H9 (cell line): ENCODE measurements around the gene AKIP1. TPM values are rescaled to one million over a fixed set of nuclear protein-coding genes. Genes with fewer than 3 reads are reported as not detected.

Experiments used
- DNase-seq: peaks from one replicate; pipeline ENCODE4 v3.0.0-alpha.2; 2017
- H2AFZ ChIP-seq: one replicate; pipeline ENCODE4 v1.6.1; 2013; ENCODE audit warnings: mild to moderate bottlenecking, low read length, control low read depth, moderate library complexity
- H2AK5ac ChIP-seq: 2 replicates; pipeline ENCODE4 v1.6.1; 2013; ENCODE audit warnings: low read length, control low read depth, mixed read lengths; ENCODE audit not compliant: insufficient read length
- H2BK120ac ChIP-seq: one replicate; pipeline ENCODE4 v1.6.1; 2013; ENCODE audit warnings: low read depth, mild to moderate bottlenecking, low read length, control low read depth, inconsistent platforms; ENCODE audit not compliant: poor library complexity, severe bottlenecking
- H2BK12ac ChIP-seq: 2 replicates; pipeline ENCODE4 v1.6.1; 2013; ENCODE audit warnings: low read length, control low read depth, mixed read lengths, low read depth; ENCODE audit not compliant: insufficient read length
- H2BK15ac ChIP-seq: 2 replicates; pipeline ENCODE4 v1.6.1; 2013; ENCODE audit warnings: low read depth, low read length, control low read depth
- H2BK20ac ChIP-seq: one replicate; pipeline ENCODE4 v1.6.1; 2013; ENCODE audit warnings: low read depth, mild to moderate bottlenecking, low read length, control low read depth, inconsistent platforms; ENCODE audit not compliant: poor library complexity, severe bottlenecking
- H2BK5ac ChIP-seq: 2 replicates; pipeline ENCODE4 v1.6.1; 2013; ENCODE audit warnings: low read length, control low read depth, mixed read lengths; ENCODE audit not compliant: insufficient read length
- H3K14ac ChIP-seq: 2 replicates; pipeline ENCODE4 v1.6.1; 2013; ENCODE audit warnings: low read length, control low read depth; ENCODE audit not compliant: insufficient read depth
- H3K18ac ChIP-seq: 2 replicates; pipeline ENCODE4 v1.6.1; 2013; ENCODE audit warnings: low read depth, mild to moderate bottlenecking, mixed read lengths, low read length, control low read depth; ENCODE audit not compliant: insufficient read length
- H3K23ac ChIP-seq: 2 replicates; pipeline ENCODE4 v1.6.1; 2013; ENCODE audit warnings: low read length, control low read depth, mixed read lengths, low read depth; ENCODE audit not compliant: insufficient read length
- H3K23me2 ChIP-seq: 2 replicates; pipeline ENCODE4 v1.6.1; 2013; ENCODE audit warnings: low read depth, mild to moderate bottlenecking, mixed read lengths, low read length, control low read depth; ENCODE audit not compliant: insufficient read length, poor library complexity, severe bottlenecking
- H3K27ac ChIP-seq: 2 replicates; pipeline ENCODE4 v1.5.1; 2013; ENCODE audit warnings: low read length, control low read depth, mixed read lengths, low read depth; ENCODE audit not compliant: insufficient read length
- H3K27me3 ChIP-seq: 2 replicates; pipeline ENCODE4 v1.6.1; 2013; ENCODE audit warnings: low read length, control low read depth, inconsistent platforms; ENCODE audit not compliant: insufficient read depth
- H3K4ac ChIP-seq: 2 replicates; pipeline ENCODE4 v1.6.1; 2013; ENCODE audit warnings: low read depth, mild to moderate bottlenecking, control low read depth, inconsistent platforms, low read length, moderate library complexity
- H3K4me1 ChIP-seq: 2 replicates; pipeline ENCODE4 v1.6.1; 2013; ENCODE audit warnings: low read length, control low read depth, inconsistent platforms; ENCODE audit not compliant: insufficient read depth
- H3K4me2 ChIP-seq: 2 replicates; pipeline ENCODE4 v1.6.1; 2013; ENCODE audit warnings: low read length, control low read depth, mixed read lengths; ENCODE audit not compliant: insufficient read length, insufficient read depth
- H3K56ac ChIP-seq: 2 replicates; pipeline ENCODE4 v1.6.1; 2013; ENCODE audit warnings: low read depth, mild to moderate bottlenecking, mixed read lengths, low read length, control low read depth; ENCODE audit not compliant: insufficient read length
- H3K79me1 ChIP-seq: 2 replicates; pipeline ENCODE4 v1.6.1; 2013; ENCODE audit warnings: low read depth, mild to moderate bottlenecking, moderate library complexity, low read length, control low read depth, inconsistent platforms; ENCODE audit not compliant: insufficient read depth, poor library complexity, severe bottlenecking
- H3K79me2 ChIP-seq: 2 replicates; pipeline ENCODE4 v1.6.1; 2013; ENCODE audit warnings: low read length, control low read depth, inconsistent platforms; ENCODE audit not compliant: insufficient read depth
- H3K9ac ChIP-seq: 2 replicates; pipeline ENCODE4 v1.6.1; 2013; ENCODE audit warnings: low read length, control low read depth, mixed read lengths; ENCODE audit not compliant: insufficient read length; ENCODE audit errors: extremely low read depth
- H3K9me3 ChIP-seq: one replicate; pipeline ENCODE4 v1.6.1; 2013; ENCODE audit warnings: low read depth, low read length, inconsistent platforms; ENCODE audit not compliant: control insufficient read depth
- H3T11ph ChIP-seq: one replicate; pipeline ENCODE4 v1.6.1; 2013; ENCODE audit warnings: mild to moderate bottlenecking, low read length, control low read depth, inconsistent platforms
- H4K20me1 ChIP-seq: one replicate; pipeline ENCODE4 v1.6.1; 2013; ENCODE audit not compliant: control insufficient read depth, insufficient read length, insufficient read depth
- H4K5ac ChIP-seq: 2 replicates; pipeline ENCODE4 v1.6.1; 2013; ENCODE audit warnings: low read depth, mild to moderate bottlenecking, mixed read lengths, low read length, control low read depth; ENCODE audit not compliant: insufficient read length
- H4K8ac ChIP-seq: replicated peaks from 2 replicates; pipeline ENCODE4 v1.6.1; 2013; ENCODE audit warnings: low read length, control low read depth, mixed read lengths, low read depth; ENCODE audit not compliant: insufficient read length
- H4K91ac ChIP-seq: 2 replicates; pipeline ENCODE4 v1.6.1; 2013; ENCODE audit warnings: low read depth, mild to moderate bottlenecking, moderate library complexity, mixed read lengths, low read length, control low read depth; ENCODE audit not compliant: insufficient read length
- H3K27ac Mint-ChIP-seq, 3 experiments: 2 replicates in 2 of 3; 3 replicates in 1 of 3; pipeline ENCODE4 v1.8.0; 2020 to 2021; ENCODE audit warnings: mixed read lengths in 3 of 3, mild to moderate bottlenecking in 1 of 3, moderate library complexity in 1 of 3
- H3K27me3 Mint-ChIP-seq: 2 replicates; pipeline ENCODE4 v1.8.0; 2021; ENCODE audit warnings: low read depth, mild to moderate bottlenecking, moderate library complexity, mixed read lengths
- H3K36me3 Mint-ChIP-seq, 3 experiments: 2 replicates in 2 of 3; 3 replicates in 1 of 3; pipeline ENCODE4 v1.8.0; 2020 to 2021; ENCODE audit warnings: low read depth in 3 of 3, mixed read lengths in 3 of 3; ENCODE audit not compliant: insufficient read depth in 1 of 3
- H3K4me1 Mint-ChIP-seq, 2 experiments: 2 replicates each; pipeline ENCODE4 v1.8.0; 2020; ENCODE audit warnings: mixed read lengths in 2 of 2
- H3K4me3 Mint-ChIP-seq, 2 experiments: 2 replicates in 1 of 2; 3 replicates in 1 of 2; pipeline ENCODE4 v1.8.0; 2020 to 2021; ENCODE audit warnings: mild to moderate bottlenecking in 2 of 2, mixed read lengths in 2 of 2, moderate library complexity in 1 of 2
- H3K9me3 Mint-ChIP-seq, 2 experiments: 2 replicates in 1 of 2; 3 replicates in 1 of 2; pipeline ENCODE4 v1.8.0; 2020; ENCODE audit warnings: mild to moderate bottlenecking in 2 of 2, mixed read lengths in 2 of 2, moderate library complexity in 1 of 2
- total RNA-seq: library from RNA; stranded (reverse); gene quantifications from 2 replicates; pipeline ENCODE4 v1.2.1, GENCODE V29; 2021
- TF ChIP-seq, protein P1 (sequence below): fragments of 200-600 bp; sonication (generic); conservative IDR thresholded peaks from 3 replicates; pipeline ENCODE4 v1.8.0; 2021; ENCODE audit warnings: antibody characterized with exemption, mild to moderate bottlenecking

The AKIP1 gene
- total RNA-seq, 1 experiment from 2014 or later, result 21.0 TPM

GRCh38 chr11:8908099-8908498, 2.9 kb upstream of the AKIP1 start:
- Mint-ChIP-seq H3K27ac (no peak overlapping the region), H3K27me3 (peaks cover 30% of the 10 kb centered on the region), H3K9me3 (no peaks in the 10 kb centered on the region), H3K4me3 (no peak overlapping the region), H3K4me1 (peaks cover 13 to 19% of the 10 kb centered on the region in 2 experiments), H3K36me3 (peaks cover 0 to 2% (median 0%) of the 10 kb centered on the region in 3 experiments; a peak in 3 of 7 replicates)
- H2BK12ac ChIP-seq, result no peak overlapping the region
- H4K20me1 ChIP-seq, result no peaks in the 10 kb centered on the region
- H3K56ac ChIP-seq, result no peak overlapping the region
- no peak overlapping the region for H3K9ac ChIP-seq
- no peak overlapping the region for H2BK20ac ChIP-seq
- peaks cover 4% of the 10 kb centered on the region; the same call in 1 of the 2 replicates for H3K4me1 ChIP-seq
- H2AK5ac ChIP-seq, result no peak overlapping the region
- H3K79me2 ChIP-seq, result no peaks in the 10 kb centered on the region; the same call in 1 of the 2 replicates
- TF ChIP-seq, protein P1, sequence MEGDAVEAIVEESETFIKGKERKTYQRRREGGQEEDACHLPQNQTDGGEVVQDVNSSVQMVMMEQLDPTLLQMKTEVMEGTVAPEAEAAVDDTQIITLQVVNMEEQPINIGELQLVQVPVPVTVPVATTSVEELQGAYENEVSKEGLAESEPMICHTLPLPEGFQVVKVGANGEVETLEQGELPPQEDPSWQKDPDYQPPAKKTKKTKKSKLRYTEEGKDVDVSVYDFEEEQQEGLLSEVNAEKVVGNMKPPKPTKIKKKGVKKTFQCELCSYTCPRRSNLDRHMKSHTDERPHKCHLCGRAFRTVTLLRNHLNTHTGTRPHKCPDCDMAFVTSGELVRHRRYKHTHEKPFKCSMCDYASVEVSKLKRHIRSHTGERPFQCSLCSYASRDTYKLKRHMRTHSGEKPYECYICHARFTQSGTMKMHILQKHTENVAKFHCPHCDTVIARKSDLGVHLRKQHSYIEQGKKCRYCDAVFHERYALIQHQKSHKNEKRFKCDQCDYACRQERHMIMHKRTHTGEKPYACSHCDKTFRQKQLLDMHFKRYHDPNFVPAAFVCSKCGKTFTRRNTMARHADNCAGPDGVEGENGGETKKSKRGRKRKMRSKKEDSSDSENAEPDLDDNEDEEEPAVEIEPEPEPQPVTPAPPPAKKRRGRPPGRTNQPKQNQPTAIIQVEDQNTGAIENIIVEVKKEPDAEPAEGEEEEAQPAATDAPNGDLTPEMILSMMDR, result no peak
- H2BK15ac ChIP-seq, result no peak overlapping the region
- H3K23ac ChIP-seq, result no peak overlapping the region
- H2BK5ac ChIP-seq, result no peak overlapping the region
- no peak overlapping the region for H3K27ac ChIP-seq
- no peak overlapping the region for H3T11ph ChIP-seq
- no peak overlapping the region for H3K14ac ChIP-seq
- peaks cover 6% of the 10 kb centered on the region for H3K23me2 ChIP-seq
- H4K8ac ChIP-seq, result no peak overlapping the region
- no peaks in the 10 kb centered on the region for H3K9me3 ChIP-seq
- H3K79me1 ChIP-seq, result no peaks in the 10 kb centered on the region
- H2AFZ ChIP-seq, result no peak overlapping the region
- H2BK120ac ChIP-seq, result no peak overlapping the region
- no peaks in the 10 kb centered on the region; the same call in 1 of the 2 replicates for H3K27me3 ChIP-seq
- H3K4me2 ChIP-seq, result no peak overlapping the region
- DNase-seq, result no peak
- H3K18ac ChIP-seq, result no peak overlapping the region
- H4K5ac ChIP-seq, result no peak overlapping the region
- H4K91ac ChIP-seq, result no peak overlapping the region
- no peak overlapping the region for H3K4ac ChIP-seq
